Endodermal cell (in vitro differentiated cells): ENCODE data around the gene CPLANE2. TPM values are rescaled to one million over a fixed set of nuclear protein-coding genes. Genes with fewer than 3 reads are reported as not detected.

Source experiments
- DNase-seq: peaks from one replicate; pipeline ENCODE4 v3.0.0-alpha.2; 2017
- H3K27ac ChIP-seq: 2 replicates; pipeline ENCODE4 v1.5.1; 2013; ENCODE audit warnings: mild to moderate bottlenecking, low read depth, low read length, moderate library complexity
- H3K27me3 ChIP-seq: 2 replicates; pipeline ENCODE4 v1.6.1; 2013; ENCODE audit warnings: mild to moderate bottlenecking, low read length, moderate library complexity; ENCODE audit not compliant: insufficient read depth, control insufficient read depth, poor library complexity, severe bottlenecking
- H3K36me3 ChIP-seq: 2 replicates; pipeline ENCODE4 v1.7.0; 2013; ENCODE audit warnings: mild to moderate bottlenecking, low read length, moderate library complexity; ENCODE audit not compliant: control insufficient read depth, insufficient read depth
- H3K4me1 ChIP-seq: one replicate; pipeline ENCODE4 v1.7.0; 2013; ENCODE audit warnings: low read length; ENCODE audit not compliant: control insufficient read depth, insufficient read depth
- H3K4me3 ChIP-seq: 2 replicates; pipeline ENCODE4 v1.5.1; 2013; ENCODE audit warnings: mild to moderate bottlenecking, low read length, moderate library complexity
- H3K9ac ChIP-seq: 2 replicates; pipeline ENCODE4 v1.6.1; 2013; ENCODE audit warnings: mild to moderate bottlenecking, low read length, moderate library complexity; ENCODE audit not compliant: poor library complexity, severe bottlenecking; ENCODE audit errors: extremely low read depth
- H3K9me3 ChIP-seq: 2 replicates; pipeline ENCODE4 v1.6.1; 2013; ENCODE audit warnings: mild to moderate bottlenecking, low read length, moderate library complexity; ENCODE audit not compliant: control insufficient read depth
- H3K27ac Mint-ChIP-seq: 2 replicates; pipeline ENCODE4 v1.8.0; 2020; ENCODE audit warnings: mixed read lengths
- H3K27me3 Mint-ChIP-seq: 2 replicates; pipeline ENCODE4 v1.8.0; 2021; ENCODE audit warnings: mild to moderate bottlenecking, mixed read lengths; ENCODE audit not compliant: insufficient read depth
- H3K36me3 Mint-ChIP-seq: 2 replicates; pipeline ENCODE4 v1.8.0; 2020; ENCODE audit warnings: low read depth, mixed read lengths
- H3K4me1 Mint-ChIP-seq: 2 replicates; pipeline ENCODE4 v1.8.0; 2020; ENCODE audit warnings: mixed read lengths
- H3K4me3 Mint-ChIP-seq: 2 replicates; pipeline ENCODE4 v1.8.0; 2020; ENCODE audit warnings: mild to moderate bottlenecking, moderate library complexity, mixed read lengths
- H3K9me3 Mint-ChIP-seq: 2 replicates; pipeline ENCODE4 v1.8.0; 2020; ENCODE audit warnings: mild to moderate bottlenecking, mixed read lengths
- WGBS, 2 experiments: methylation state at CpG; one replicate each; pipeline versions ENCODE4 v1.1.5 to v1.1.7; 2013; ENCODE audit warnings: missing lambda C conversion rate in 2 of 2, mixed read lengths in 1 of 2; ENCODE audit not compliant: insufficient coverage in 1 of 2, insufficient read length in 1 of 2; 5-methylcytosine and 5-hydroxymethylcytosine counted together
- total RNA-seq, 2 donors: library from RNA; stranded (reverse); fragmentation: NEBNext Ultra II Directional in 1 of 2; extraction: Animal tissue kit (Norgen Biotek cat#: 25700) in 1 of 2; gene quantifications; 2 replicates in 1 of 2; 3 replicates in 1 of 2; pipeline ENCODE4 v1.2.1, GENCODE V29; 2021
- TF ChIP-seq, protein P1 (sequence below): fragments of 200-600 bp; sonication (generic); conservative IDR thresholded peaks from 2 replicates; pipeline ENCODE4 v1.5.0; 2021; ENCODE audit warnings: antibody characterized with exemption, mild to moderate bottlenecking

CPLANE2 gene
- total RNA-seq, 2 donors from 2014 or later, result 9.6 to 10.3 TPM

- TF ChIP-seq, protein P1, sequence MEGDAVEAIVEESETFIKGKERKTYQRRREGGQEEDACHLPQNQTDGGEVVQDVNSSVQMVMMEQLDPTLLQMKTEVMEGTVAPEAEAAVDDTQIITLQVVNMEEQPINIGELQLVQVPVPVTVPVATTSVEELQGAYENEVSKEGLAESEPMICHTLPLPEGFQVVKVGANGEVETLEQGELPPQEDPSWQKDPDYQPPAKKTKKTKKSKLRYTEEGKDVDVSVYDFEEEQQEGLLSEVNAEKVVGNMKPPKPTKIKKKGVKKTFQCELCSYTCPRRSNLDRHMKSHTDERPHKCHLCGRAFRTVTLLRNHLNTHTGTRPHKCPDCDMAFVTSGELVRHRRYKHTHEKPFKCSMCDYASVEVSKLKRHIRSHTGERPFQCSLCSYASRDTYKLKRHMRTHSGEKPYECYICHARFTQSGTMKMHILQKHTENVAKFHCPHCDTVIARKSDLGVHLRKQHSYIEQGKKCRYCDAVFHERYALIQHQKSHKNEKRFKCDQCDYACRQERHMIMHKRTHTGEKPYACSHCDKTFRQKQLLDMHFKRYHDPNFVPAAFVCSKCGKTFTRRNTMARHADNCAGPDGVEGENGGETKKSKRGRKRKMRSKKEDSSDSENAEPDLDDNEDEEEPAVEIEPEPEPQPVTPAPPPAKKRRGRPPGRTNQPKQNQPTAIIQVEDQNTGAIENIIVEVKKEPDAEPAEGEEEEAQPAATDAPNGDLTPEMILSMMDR, result no peak
- no peak for DNase-seq
- Mint-ChIP-seq H3K27ac (no peak overlapping the region), H3K36me3 (peaks cover 1% of the 10 kb centered on the region), H3K4me3 (no peak overlapping the region), H3K27me3 (no peaks in the 10 kb centered on the region), H3K4me1 (peaks cover 10% of the 10 kb centered on the region), H3K9me3 (no peaks in the 10 kb centered on the region)
- no peaks in the 10 kb centered on the region for H3K36me3 ChIP-seq
- no peak overlapping the region for H3K9ac ChIP-seq
- no peaks in the 10 kb centered on the region for H3K27me3 ChIP-seq
- no peak overlapping the region for H3K4me3 ChIP-seq
- no peak overlapping the region for H3K27ac ChIP-seq
- H3K9me3 ChIP-seq, result no peaks in the 10 kb centered on the region
- H3K4me1 ChIP-seq, result peaks cover 5% of the 10 kb centered on the region
- WGBS, 2 experiments, result 93% methylated on average over 2 of the region's 2 CpGs; no CpG with 5 or more reads in 1 of the 2 experiments
Measured at GRCh38 chr1:16235347-16235746, 1.6 kb downstream of the CPLANE2 start.

DNA sequence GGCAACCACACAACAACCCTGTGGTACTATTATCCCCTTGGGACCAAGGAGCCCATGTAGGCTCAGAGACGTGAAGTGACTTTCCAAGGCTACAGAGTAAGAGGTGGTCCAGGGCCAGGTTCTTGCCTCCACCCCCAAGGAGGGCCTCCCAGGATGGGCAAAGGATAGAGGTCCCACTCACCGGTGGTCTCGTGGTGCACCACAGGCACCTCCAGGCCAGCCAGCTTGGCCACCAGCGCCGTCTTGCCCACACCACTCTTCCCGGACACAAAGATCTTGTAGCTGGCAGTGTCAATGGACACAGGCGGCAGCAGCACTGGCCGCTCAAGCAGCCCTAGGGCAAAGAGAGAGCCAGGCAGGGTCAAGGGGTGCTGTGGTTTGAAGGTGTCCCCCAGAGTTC, 3.6 kb downstream of the CPLANE2 start:
- peaks cover 16% of the 10 kb centered on the region for H3K27me3 Mint-ChIP-seq
- 94 to 100% methylated on average over 5 to 8 of the region's 8 CpGs for WGBS, 2 experiments
- no peaks in the 10 kb centered on the region for H3K9me3 ChIP-seq
- TF ChIP-seq, protein P1, result no peak
- no peak overlapping the region for H3K4me3 ChIP-seq
- H3K9me3 Mint-ChIP-seq, result no peaks in the 10 kb centered on the region
- DNase-seq, result no peak
- H3K4me1 Mint-ChIP-seq, result peaks cover 12% of the 10 kb centered on the region
- H3K27ac ChIP-seq, result no peak overlapping the region
- H3K27me3 ChIP-seq, result peaks cover 11% of the 10 kb centered on the region
- H3K36me3 ChIP-seq, result no peaks in the 10 kb centered on the region
- H3K9ac ChIP-seq, result no peak overlapping the region
- H3K4me1 ChIP-seq, result peaks cover 5% of the 10 kb centered on the region
- H3K36me3 Mint-ChIP-seq, result peaks cover 1% of the 10 kb centered on the region
- H3K27ac Mint-ChIP-seq, result no peak overlapping the region
- H3K4me3 Mint-ChIP-seq, result no peak overlapping the region

GRCh38 chr1:16232316-16232710, 4.7 kb downstream of the CPLANE2 start:
- Mint-ChIP-seq H3K36me3 (peaks cover 1% of the 10 kb centered on the region), H3K4me1 (peaks cover 19% of the 10 kb centered on the region), H3K4me3 (no peak overlapping the region), H3K27me3 (peaks cover 27% of the 10 kb centered on the region), H3K27ac (no peak overlapping the region), H3K9me3 (no peaks in the 10 kb centered on the region)
- DNase-seq, result no peak
- TF ChIP-seq, protein P1, result no peak
- WGBS, 2 experiments, result 93 to 94% methylated on average over 4 to 5 of the region's 5 CpGs
- H3K27ac ChIP-seq, result no peak overlapping the region
- no peaks in the 10 kb centered on the region for H3K9me3 ChIP-seq
- peaks cover 1% of the 10 kb centered on the region for H3K4me1 ChIP-seq
- H3K9ac ChIP-seq, result no peak overlapping the region
- no peaks in the 10 kb centered on the region for H3K36me3 ChIP-seq
- H3K27me3 ChIP-seq, result peaks cover 22% of the 10 kb centered on the region
- H3K4me3 ChIP-seq, result no peak overlapping the region
